Ecto neural progenitor cell (in vitro differentiated cells): ENCODE data around the gene PTGES.

ENCODE experiments used
- DNase-seq: peaks from one replicate; pipeline ENCODE4 v3.0.0-alpha.2; 2018; ENCODE audit warnings: low spot score

Gene PTGES

DNA sequence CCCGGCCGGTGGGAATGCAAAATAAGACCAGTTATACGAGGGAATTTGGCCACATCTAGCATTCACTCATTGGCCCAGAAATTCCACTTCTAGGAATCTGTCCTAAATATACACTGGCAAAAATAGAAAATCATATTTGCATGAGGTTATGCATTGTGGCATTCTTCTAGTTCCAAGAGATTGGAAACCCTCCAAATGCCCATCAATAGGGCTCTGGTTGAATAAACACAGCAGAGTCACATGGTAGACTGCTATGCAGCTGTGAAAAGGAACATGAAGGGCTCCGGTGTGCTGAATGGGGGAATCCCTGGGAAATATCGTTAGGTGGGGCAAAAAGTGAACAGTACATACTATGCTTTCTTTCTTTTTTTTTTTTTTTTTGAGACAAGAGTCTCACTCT, 36.8 kb downstream of the PTGES start:
- no peak for DNase-seq

DNA sequence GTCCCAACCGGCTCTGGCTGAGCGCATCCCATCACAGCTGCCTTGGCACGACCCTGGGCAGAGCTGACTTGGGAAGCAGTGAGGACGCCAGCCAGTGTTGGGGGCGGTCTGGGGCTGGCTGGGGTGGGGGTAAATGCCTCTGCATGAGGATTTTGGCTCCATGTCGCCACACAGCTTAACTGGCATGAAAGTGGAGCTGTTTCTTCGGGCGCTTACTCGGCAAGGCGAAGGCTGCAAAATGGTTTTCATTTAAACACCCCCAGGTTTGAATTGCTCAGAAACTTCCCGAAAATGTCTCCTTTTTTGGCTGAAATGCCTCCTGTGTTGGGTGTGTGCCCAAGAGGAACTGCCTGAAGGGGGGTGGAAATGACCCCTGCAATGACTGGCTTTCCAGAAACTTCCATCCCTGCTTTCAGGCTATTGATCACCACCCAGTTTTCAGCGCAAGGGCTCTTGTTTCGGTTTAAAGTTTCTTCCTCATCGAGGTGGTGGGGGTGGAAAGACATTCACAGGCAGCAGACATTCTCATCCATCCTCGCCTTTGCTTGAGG, 38.3 kb downstream of the PTGES start:
- DNase-seq = no peak

DNA sequence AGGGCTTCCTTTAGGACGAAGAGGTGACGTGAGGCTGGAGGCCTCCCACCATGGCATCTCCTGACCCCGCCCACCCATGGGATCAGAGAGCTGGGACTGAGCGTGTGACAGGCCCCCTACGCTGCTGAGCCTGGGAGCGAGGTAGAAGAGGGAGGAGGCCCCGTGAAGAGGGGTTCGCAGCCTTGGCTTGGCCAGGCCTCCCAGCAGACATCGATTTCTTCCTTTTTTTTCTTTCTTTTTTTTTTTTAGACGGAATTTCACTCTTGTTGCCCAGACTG, 39.5 kb downstream of the PTGES start:
- DNase-seq = no peak

DNA sequence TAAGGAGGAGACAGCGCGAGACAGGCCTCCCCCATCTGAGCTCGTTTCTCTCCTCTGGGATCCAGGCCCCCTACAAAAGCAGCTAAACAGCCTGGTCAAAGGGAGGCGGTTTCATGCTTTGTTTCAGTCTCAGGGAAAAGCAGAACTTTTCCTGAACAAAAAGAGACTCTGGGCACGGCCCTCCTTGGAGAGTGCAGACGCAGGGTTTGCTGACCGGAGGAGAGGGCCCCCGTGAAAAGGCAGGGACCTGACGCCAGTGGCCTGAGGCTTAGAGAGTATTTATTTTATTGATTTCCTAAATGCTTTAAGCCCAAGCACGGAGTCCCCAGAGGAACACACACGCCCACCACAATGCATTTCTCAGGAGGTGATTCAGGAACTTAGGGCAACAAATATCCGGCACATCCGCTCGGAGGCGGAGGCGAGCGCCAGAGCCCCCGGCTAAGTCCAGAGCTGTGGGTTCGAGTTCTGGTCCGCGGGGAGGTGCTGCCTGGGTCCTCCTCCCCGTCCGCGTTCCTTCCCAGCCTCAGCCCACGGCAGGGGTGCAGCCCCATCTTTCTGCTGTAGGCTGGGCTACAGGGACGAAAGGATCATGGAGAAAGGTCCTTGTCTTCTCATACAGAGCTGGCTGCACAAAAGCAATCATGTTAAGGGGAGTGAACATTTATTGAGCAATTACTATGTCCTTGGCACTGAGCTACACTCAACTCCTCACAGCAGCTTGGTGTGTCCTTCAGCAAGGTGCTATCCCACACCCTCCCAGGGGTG, 40.0 kb downstream of the PTGES start:
- no peak for DNase-seq

DNA sequence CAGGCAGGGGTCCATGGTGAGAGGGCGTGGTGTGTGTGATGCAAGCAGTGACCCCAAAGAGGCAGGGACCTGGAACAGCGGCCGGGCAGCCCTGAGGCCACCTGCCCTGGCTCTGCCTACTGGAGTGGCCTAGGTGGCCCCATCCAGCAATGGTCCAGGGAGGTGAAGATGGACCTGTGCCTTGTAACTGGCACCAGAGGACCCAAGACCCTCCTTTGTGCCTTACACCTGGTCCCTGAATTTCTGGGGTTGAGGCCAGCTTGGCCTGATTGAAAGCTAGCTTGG, 42.7 kb downstream of the PTGES start:
- DNase-seq = no peak

DNA sequence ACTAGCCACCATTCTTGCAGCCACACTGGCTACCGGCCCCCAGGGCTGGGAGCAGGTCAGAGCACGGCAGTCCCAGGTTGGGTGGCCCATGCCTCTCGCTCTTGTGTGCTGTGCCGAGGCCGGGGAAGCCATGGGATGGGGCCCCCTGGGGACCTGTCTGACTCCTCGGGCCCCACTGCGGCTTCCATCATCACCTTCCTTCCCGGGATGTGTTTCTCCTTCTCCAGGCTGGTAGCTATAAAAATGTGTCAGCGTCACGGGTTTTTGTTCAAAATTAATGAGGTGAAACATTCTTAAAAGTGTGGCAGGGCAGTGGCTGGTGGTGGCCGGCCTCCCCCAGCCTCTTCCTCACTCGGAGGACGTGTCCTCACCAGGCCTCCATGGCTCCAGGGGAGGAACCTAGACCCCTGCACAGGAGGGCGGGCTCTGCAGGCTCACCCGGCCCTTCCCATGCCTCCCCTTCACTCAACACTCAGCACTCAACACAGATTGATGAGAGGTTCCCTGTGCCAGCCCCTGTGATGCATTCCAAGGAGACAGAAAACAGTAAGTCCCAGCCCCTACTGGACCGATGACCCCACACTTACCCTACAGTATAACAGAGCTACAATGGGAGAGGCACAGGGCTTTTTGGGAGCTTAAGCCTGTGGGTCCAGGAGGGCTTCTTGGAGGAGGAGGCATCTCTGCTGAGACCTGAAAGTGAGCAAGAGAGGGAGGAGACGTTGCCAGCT, 43.2 kb downstream of the PTGES start:
- no peak for DNase-seq

DNA sequence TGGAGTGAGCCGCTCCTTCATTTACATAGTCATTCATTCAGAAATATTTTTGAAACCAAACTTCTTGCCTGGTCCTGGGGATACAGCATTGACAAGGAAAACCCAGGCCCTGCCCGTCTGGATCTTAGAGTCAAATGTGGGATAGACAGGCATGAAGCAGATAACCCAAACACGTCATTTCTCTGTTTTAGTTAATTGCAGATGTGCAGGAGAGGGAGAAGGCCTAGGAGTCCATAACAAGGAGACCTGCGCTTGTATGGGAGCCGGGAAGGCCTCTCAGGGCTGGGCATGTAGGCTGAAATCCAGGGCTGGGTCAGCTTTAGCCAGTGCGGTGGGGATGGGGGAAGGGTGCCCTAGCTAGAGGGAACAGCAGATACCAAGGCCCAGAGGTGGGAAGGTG, 44.0 kb downstream of the PTGES start:
- no peak for DNase-seq

DNA sequence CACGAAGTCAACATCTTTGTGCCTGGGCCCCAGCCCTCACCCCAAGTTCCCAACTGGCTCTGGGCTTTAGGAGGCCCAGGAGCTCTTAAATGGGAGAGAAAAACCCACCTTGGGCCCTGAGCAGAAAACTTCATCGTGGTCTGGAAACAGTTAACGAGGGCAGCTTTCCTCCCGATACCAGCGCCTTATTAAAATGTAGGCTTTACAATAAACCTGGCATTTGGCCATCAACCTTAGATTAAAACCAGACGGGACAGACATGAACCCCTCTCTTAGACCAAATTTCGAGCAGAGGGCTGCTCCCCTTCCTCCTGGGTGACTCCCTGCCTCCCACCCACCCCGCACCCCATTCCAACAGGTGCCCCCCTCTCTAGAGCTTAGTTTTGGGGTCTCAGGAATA, 48.0 kb downstream of the PTGES start:
- no peak for DNase-seq

DNA sequence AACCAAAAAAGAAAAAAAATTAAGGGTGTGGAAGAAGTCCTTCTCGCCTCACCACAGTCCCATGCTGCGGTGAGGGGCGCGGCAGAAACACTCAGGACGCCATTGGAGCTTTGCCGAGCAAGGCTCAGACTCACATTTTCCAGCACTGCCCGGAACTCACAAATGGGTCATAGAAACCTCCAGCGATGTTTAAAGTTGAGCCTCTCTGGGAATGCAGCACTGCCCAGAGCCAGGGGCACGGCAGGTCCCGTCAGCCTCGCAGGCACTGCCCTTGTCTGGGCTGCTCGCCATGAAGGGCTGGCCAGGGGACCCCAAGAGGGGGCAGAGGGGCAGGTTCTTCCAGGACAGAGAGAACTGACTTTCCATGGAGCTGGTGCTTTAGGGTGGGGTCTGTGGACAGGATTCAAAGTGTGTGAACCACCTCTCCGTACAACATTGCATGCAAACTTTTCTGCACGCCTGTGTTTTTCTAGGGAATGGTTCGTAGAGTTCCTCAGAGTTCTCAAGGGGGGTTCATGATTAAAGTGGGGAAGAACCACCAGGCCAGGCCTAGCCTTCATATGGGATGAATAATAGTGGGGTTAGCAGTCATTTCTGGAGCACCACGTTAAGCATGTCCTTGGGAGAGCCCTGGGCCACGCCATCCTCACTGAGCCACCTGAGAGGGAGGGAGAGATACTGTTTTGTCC, 49.0 kb downstream of the PTGES start:
- no peak for DNase-seq

DNA sequence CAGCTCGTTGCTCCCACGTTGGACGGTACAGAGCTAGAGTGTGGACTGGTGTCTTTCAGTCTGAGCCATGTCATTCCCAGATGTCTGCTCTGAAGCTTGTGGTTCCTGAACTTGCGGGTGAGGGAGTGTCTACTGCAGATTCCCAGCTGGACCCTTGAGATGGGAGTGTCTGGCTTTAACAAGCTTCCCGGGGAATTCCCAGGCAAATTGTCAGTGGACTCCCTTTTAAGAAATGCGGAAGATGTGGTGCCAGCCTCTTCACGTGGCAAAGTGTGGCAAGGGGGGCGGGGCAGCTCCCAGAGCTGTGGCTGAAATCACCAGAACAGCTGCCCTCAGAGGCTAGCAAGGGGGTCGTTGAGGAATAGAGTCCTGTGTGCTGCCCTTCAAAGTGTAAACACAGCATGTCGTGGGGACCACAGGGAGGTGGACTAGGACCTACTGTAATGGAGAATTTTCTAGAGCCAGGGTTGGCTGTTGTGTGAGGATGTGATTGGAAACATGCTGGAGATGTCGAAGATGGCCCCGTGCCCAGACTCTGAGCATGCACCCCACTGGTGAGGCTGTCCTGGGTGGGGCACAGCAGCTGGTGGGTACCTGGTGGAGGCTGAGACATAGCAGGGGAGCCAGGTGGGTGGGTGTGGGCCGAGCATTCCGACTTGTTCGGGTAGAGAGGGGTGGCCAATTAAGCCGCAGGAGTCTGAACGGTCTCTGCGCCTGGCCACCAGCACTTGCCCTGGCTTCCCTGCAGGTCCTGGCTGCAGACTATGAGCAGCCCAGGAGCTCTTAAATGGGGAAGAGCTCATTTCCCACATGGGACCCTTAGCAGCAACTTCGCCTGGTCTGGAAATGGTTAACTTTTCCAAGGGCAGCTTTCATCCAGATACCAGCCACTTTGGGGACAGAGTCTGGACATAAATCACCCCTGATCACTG, 50.0 kb downstream of the PTGES start:
- DNase-seq = no peak

DNA sequence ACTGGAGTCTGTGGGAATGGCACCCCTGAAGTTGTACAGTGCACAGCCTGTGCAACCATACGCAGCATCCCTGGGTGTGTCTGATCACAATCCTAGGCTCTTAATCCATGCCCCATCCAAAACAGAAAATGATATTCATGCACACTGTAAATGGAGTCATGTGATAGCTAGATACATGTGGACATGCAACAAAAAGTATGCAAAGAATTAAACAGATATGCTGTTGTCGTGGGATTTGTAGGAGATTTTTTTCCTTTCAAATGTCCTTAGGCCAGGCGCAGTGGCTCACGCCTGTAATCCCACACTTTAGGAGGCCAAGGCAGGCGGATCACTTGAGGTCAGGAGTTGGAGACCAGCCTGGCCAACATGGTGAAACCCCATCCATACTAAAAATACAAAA, 51.3 kb downstream of the PTGES start:
- no peak for DNase-seq

DNA sequence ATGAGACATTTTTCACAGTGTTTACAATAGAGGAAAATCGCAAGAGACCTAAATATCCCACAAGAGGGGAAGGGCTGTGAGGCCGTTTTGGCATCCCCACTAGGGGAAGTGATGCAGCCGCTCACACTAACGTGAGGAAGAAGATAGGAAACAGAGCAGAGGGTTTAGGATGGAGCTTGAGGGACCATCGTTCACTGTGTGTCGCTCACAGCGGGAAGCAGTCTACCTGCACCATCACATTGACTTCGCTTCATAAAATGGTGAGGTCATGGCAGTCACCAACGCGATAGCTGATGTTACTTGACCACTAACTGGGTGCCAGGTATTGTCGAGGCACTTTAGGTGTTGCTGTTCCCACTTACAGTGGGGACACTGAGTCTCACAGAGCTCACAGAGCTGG, 51.8 kb downstream of the PTGES start:
- no peak for DNase-seq

DNA sequence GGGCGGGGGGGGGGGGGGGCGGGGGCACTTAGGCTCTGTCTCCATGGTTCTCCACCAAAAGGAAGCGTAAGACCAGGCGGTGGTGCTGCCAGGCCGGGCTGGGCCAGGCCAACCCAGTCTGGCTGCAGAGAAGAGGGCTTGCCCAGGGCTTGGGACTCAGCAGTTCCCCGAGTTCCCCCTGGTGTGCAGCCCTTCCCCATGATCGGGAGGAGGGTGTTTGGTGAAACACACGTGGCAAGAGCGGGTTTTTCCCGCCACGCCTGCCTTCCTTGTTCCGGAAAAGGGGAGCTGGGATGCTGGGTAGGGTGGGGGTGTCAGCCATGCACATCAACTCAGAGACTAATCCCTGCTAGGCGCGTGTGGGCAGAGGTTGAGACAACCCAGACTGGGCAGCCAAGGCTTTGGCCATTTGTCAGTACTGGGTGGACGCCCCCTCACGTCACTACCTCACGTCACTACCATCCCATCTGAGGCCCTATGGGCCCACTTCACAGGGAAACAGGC, 54.5 kb downstream of the PTGES start:
- DNase-seq = no peak

DNA sequence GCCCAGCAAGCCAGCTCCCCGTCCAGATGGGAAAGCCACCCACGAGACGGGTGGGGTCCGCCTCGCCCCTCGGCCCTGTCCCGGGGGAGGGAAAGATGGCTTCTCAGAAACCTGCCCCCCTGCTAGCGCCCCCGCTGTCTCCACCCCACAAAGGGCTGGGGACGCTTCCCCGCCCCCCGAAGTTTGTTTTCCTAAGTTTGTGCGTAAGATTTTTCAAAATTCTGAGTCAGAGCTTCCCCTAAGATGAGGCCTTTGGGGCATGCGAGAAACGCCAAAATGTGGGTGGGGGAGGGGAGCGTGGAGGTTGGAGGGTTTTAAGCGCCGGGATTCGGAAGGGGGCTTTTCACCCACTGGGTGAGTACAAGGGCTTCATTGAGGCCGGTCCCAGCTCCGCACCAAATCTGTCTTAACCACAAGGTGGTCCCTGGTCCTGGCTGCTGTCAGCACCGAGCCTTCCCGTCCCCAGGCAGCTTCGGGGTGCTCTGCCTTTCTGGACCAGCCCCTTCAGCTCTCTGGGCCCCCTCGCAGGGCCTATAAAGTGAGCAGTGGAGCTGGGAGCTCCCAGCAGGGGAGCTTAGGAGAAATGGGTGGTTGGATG, 55.1 kb downstream of the PTGES start:
- DNase-seq = no peak

DNA sequence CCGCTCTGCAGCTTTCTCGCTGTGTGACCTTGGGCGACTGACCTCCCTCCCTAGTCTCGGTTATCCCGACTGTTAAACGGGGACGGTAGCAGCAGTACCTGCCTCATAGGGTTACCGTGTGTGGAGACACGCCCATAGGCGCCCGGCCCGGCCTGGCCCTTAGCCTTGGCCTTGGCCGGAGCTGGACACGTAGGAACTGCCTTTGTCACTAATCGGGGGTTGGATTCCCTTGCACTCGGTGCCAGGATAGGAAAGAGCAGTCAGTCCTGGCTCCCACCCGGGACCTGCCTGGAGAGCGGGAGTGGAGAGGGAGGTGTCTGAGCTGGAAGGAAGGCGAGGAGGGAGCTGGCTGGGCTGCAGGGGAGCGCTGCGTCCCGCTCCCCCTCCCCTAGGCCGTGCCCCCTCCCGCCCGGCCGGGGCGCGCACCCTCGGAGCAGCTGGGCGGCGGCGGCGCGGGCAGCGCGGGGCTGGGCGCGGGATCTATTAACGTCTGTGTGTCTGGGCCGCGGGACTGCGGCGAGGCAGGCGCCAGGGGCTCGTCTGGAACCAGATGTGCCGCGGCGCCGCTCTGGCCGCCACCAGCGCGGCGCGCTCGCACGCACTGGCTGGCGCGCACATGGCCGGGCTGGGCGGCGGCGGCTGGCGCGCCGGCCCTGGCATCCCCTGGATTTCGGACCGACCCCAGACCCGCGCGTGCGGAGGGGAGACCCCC, 55.7 kb downstream of the PTGES start:
- peak; percentile 66 for DNase-seq

DNA sequence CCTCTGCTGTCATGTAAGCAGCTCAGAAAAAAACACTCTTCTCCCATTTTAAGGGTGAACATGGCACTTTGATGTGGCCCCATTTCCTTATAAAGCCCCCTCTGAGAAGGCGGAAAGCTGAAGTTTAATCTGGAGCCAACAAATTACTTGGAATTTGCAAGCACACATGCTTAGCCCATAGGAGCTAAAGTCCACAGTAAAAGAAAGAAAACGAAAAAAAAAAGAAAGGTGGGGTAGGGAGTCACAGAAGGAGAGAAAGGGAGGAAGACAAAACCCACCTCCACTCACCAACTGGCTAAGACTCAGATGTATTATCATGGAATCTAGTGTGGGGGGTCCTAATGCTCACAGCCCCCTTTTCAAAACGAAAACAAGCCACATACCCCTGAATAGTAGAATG, 57.0 kb downstream of the PTGES start:
- DNase-seq = no peak

DNA sequence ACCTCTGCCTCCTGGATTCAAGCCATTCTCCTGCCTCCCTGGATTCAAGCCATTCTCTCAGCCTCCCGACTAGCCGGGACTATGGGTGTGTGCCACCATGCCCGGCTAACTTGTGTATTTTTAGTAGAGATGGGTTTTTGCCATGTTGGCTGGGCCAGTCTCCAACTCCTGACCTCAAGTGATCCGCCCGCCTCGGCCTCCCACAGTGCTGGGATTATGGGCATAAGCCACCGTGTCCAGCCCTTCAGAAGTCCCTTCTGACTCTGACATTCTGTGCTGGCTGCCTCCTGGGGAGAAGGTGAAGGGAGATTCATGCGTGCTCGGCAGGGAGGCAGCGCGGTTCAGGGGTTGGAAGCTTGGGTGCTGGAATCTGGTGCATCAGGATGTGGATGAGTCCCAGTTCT, 58.6 kb downstream of the PTGES start:
- no peak for DNase-seq

DNA sequence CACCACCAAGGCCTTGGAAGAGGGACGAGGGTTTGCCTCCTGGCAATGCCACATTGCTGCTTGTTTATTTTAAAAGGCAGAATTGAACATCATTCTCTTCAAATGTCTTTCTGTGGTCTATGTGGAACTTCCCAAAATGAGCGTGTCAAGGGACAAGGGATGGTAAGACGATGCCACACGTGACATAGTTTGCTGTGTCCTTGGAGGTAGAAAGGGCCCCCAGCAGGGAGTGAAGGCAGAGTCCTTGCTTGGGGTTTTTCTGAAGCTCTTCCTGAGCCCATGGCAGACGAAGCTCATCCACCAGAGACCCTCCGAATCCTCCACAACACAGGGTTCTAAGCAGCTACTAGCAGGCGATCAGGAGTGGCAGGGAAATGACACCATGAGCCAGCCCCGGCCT, 59.1 kb downstream of the PTGES start:
- DNase-seq = no peak

DNA sequence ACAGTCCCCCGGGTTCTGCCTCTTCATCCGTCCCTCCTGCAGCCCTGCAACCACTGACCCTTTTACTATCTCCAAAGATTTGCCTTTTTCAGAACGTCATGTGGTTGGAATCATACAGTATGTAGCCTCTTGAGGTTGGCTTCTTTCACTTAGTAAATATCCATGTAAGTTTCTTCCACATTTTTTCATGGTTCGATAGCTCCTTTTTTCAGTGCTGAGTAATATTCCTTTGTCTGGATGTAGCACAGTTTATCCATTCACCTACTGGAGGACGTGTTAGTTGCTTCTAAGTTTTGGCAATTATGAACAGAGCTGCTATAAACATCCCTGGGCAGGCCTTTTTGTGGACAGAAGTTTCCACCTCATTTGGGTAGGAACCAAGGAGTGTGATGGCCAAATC, 60.3 kb downstream of the PTGES start:
- DNase-seq = no peak
